Panc1 (cell line): ENCODE measurements around the gene LRCH1. TPM values are rescaled to one million over a fixed set of nuclear protein-coding genes. Genes with fewer than 3 reads are reported as not detected.

Source experiments
- ATAC-seq: fragments of 200-7000 bp; cut with Tn5 transposase; 2 replicates; pipeline ENCODE4 v1.9.1; 2020; ENCODE audit warnings: mild to moderate bottlenecking, moderate library complexity
- BruUV-seq: library from RNA; stranded (reverse); fragments of 400-500 nt; replicated peaks from 2 replicates; lab custom pipeline; 2021; lab: Mats Ljungman, UMichigan
- CTCF ChIA-PET: fragments of 300-600 bp; sonication (Branson Sonifier 250); formaldehyde crosslinking; loops from one replicate; lab custom pipeline; 2022; ENCODE audit warnings: antibody characterized with exemption; lab: Charles Lee
- POLR2A ChIA-PET: fragments of 300-600 bp; sonication (Branson Sonifier 250); formaldehyde crosslinking; loops from one replicate; lab custom pipeline; 2022; ENCODE audit warnings: antibody characterized with exemption; lab: Charles Lee
- DNase-seq: peaks from one replicate; pipeline ENCODE4 v3.0.0-alpha.2; 2010; ENCODE audit warnings: low read depth, low spot score
- H3K27ac ChIP-seq: 2 replicates; pipeline ENCODE4 v1.5.1; 2011; ENCODE audit warnings: mild to moderate bottlenecking, low read length, inconsistent platforms
- H3K27me3 ChIP-seq: fragments of 200-500 bp; sonication (Bioruptor generic); 2 replicates; pipeline ENCODE4 v1.6.0; 2014; ENCODE audit warnings: low read length, inconsistent platforms; ENCODE audit not compliant: control insufficient read depth, insufficient read depth
- H3K36me3 ChIP-seq: fragments of 200-500 bp; sonication (Bioruptor generic); 2 replicates; pipeline ENCODE4 v1.5.1; 2014; ENCODE audit warnings: inconsistent platforms, mild to moderate bottlenecking, low read length, moderate library complexity; ENCODE audit not compliant: control insufficient read depth, insufficient read depth
- H3K4me1 ChIP-seq: 2 replicates; pipeline ENCODE4 v1.5.1; 2011; ENCODE audit warnings: inconsistent platforms, mild to moderate bottlenecking, low read length, moderate library complexity; ENCODE audit not compliant: control insufficient read depth, insufficient read depth
- H3K4me3 ChIP-seq, 2 experiments: 2 replicates each; pipeline ENCODE4 v1.5.1; 2011 to 2012; ENCODE audit warnings: low read depth in 2 of 2, low read length in 2 of 2, mild to moderate bottlenecking in 2 of 2, inconsistent platforms in 1 of 2, moderate library complexity in 1 of 2
- H3K9me3 ChIP-seq: fragments of 200-500 bp; sonication (Bioruptor generic); 2 replicates; pipeline ENCODE4 v1.5.1; 2014; ENCODE audit warnings: low read depth, mild to moderate bottlenecking, inconsistent platforms, low read length, moderate library complexity; ENCODE audit not compliant: control insufficient read depth, insufficient read depth
- POLR2AphosphoS5 ChIP-seq: IDR thresholded peaks from 2 replicates; pipeline ENCODE4 v1.6.1; 2012; ENCODE audit warnings: mild to moderate bottlenecking, low read depth, low read length, moderate library complexity
- SIN3A ChIP-seq: IDR thresholded peaks from 2 replicates; pipeline ENCODE4 v1.6.1; 2012; ENCODE audit warnings: low read depth, mild to moderate bottlenecking, low read length, moderate library complexity, borderline replicate concordance; ENCODE audit not compliant: insufficient read depth
- TCF7L2 ChIP-seq: IDR thresholded peaks from 2 replicates; pipeline ENCODE4 v1.6.1; 2011; ENCODE audit warnings: mild to moderate bottlenecking, low read depth, low read length, inconsistent platforms
- in situ Hi-C: cut with HindIII; loops from 2 replicates; pipeline ENCODE4 v1.10.0; 2016; ENCODE audit warnings: low sequenced_read_pairs, low pct_unique_long_range_greater_than_20kb
- intact Hi-C: fragments of 100-400 bp; cut with micrococcal nuclease; formaldehyde crosslinking; loops from one replicate; pipeline ENCODE4 v1.10.0; 2022; ENCODE audit not compliant: unreplicated experiment
- total RNA-seq: library from RNA; stranded (reverse); gene quantifications from one replicate; pipeline ENCODE4 v1.2.1, GENCODE V29; 2021; ENCODE audit not compliant: unreplicated experiment
- TF ChIP-seq, protein P1 (sequence below): fragments of 450-650 bp; IDR thresholded peaks from 2 replicates; pipeline ENCODE4 v1.5.1; 2017; ENCODE audit warnings: mild to moderate bottlenecking
- TF ChIP-seq, protein P2 (sequence below), 2 experiments: IDR thresholded peaks; 2 replicates each; pipeline ENCODE4 v1.6.1; 2011 to 2012; ENCODE audit warnings: low read depth in 2 of 2, control low read depth in 1 of 2, low read length in 1 of 2, mild to moderate bottlenecking in 1 of 2, moderate library complexity in 1 of 2; ENCODE audit not compliant: insufficient read depth in 1 of 2

The LRCH1 gene
- total RNA-seq, 1 experiment from 2014 or later = 7.9 TPM

DNA sequence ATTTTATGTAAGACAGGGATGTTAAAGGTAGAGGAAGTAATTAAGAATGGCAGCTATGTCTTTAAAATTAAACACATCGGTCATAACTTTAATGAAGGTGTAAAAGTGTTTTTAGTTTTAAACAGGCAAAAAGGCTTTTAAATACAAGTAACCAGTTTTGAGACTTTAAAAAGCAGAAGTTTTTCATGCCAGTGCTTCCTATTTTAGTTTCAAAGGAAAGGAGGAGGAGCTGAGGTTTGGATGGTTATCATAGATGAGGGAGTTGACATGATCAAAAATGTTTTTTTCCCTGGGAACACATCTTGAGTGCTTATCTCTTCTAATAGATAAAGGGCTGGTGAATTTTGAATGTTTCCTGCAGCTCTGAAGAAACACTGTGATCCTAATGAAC lies 42.9 kb downstream of the LRCH1 start:
- CTCF ChIA-PET = no interaction called here
- POLR2A ChIA-PET = no interaction called here
- BruUV-seq = no TSS peak
- H3K9me3 ChIP-seq = no peaks in the 10 kb centered on the region
- no peaks in the 10 kb centered on the region for H3K36me3 ChIP-seq
- peaks cover 3% of the 10 kb centered on the region; the same call in 1 of the 2 replicates for H3K4me1 ChIP-seq
- in situ Hi-C loops = no loop called here
- DNase-seq = no peak
- H3K27me3 ChIP-seq = no peaks in the 10 kb centered on the region
- ATAC-seq = no peak
- H3K27ac ChIP-seq = no peak overlapping the region
- intact Hi-C loops = no loop called here
- H3K4me3 ChIP-seq = no peak overlapping the region
- no peak for TF ChIP-seq TCF7L2
- no peak for TF ChIP-seq SIN3A
- TF ChIP-seq, protein P1, sequence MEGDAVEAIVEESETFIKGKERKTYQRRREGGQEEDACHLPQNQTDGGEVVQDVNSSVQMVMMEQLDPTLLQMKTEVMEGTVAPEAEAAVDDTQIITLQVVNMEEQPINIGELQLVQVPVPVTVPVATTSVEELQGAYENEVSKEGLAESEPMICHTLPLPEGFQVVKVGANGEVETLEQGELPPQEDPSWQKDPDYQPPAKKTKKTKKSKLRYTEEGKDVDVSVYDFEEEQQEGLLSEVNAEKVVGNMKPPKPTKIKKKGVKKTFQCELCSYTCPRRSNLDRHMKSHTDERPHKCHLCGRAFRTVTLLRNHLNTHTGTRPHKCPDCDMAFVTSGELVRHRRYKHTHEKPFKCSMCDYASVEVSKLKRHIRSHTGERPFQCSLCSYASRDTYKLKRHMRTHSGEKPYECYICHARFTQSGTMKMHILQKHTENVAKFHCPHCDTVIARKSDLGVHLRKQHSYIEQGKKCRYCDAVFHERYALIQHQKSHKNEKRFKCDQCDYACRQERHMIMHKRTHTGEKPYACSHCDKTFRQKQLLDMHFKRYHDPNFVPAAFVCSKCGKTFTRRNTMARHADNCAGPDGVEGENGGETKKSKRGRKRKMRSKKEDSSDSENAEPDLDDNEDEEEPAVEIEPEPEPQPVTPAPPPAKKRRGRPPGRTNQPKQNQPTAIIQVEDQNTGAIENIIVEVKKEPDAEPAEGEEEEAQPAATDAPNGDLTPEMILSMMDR = no peak
- TF ChIP-seq, protein P2, sequence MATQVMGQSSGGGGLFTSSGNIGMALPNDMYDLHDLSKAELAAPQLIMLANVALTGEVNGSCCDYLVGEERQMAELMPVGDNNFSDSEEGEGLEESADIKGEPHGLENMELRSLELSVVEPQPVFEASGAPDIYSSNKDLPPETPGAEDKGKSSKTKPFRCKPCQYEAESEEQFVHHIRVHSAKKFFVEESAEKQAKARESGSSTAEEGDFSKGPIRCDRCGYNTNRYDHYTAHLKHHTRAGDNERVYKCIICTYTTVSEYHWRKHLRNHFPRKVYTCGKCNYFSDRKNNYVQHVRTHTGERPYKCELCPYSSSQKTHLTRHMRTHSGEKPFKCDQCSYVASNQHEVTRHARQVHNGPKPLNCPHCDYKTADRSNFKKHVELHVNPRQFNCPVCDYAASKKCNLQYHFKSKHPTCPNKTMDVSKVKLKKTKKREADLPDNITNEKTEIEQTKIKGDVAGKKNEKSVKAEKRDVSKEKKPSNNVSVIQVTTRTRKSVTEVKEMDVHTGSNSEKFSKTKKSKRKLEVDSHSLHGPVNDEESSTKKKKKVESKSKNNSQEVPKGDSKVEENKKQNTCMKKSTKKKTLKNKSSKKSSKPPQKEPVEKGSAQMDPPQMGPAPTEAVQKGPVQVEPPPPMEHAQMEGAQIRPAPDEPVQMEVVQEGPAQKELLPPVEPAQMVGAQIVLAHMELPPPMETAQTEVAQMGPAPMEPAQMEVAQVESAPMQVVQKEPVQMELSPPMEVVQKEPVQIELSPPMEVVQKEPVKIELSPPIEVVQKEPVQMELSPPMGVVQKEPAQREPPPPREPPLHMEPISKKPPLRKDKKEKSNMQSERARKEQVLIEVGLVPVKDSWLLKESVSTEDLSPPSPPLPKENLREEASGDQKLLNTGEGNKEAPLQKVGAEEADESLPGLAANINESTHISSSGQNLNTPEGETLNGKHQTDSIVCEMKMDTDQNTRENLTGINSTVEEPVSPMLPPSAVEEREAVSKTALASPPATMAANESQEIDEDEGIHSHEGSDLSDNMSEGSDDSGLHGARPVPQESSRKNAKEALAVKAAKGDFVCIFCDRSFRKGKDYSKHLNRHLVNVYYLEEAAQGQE (IDR thresholded peaks at IDR 0.05; ENCODE audit: insufficient read depth in 1 of 2, low read depth in 2 of 2, low read length in 1 of 2) = no peak
- no peak for TF ChIP-seq POLR2AphosphoS5

DNA sequence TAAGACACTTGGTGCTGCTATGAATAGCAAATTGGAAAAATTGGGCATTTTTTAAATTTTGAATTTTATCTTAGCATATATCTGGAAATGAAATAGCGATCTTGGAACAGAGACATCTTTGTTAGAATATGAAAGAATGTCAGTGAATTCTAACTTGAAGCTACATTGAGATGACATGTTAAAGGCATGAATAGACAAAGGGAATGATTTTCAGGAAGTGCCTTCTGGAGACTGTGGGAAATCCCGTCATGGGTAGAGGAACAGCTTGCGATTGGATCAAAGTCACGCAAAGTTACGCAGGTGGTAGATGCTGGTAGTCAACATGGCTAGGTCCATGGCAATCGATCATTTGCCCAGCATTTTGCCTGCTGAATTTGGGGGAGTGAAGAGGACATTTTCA lies 43.5 kb downstream of the LRCH1 start:
- DNase-seq = no peak
- in situ Hi-C loops (no loop called here), intact Hi-C loops (no loop called here)
- POLR2A ChIA-PET = no interaction called here
- H3K27me3 ChIP-seq = no peaks in the 10 kb centered on the region
- CTCF ChIA-PET = no interaction called here
- no peak for TF ChIP-seq TCF7L2
- TF ChIP-seq, protein P1 = no peak
- H3K9me3 ChIP-seq = no peaks in the 10 kb centered on the region
- H3K4me1 ChIP-seq = peaks cover 3% of the 10 kb centered on the region; the same call in 1 of the 2 replicates
- no peak overlapping the region for H3K4me3 ChIP-seq
- H3K36me3 ChIP-seq = no peaks in the 10 kb centered on the region
- no TSS peak for BruUV-seq
- ATAC-seq = no peak
- no peak overlapping the region for H3K27ac ChIP-seq
